NCI-H2171 treated with DMSO at 0.1 percent for 48 hours (cell line): ENCODE measurements around the gene PNN.
"Not testable (repeated sequence)": the region's sequence is repeated elsewhere in the genome, so short reads cannot be mapped to it uniquely, and the experiment has no call there.

Experiments
- DNase-seq: peaks from one replicate; lab custom pipeline; 2025; lab: John Stamatoyannopoulos, UW

The PNN gene

DNA sequence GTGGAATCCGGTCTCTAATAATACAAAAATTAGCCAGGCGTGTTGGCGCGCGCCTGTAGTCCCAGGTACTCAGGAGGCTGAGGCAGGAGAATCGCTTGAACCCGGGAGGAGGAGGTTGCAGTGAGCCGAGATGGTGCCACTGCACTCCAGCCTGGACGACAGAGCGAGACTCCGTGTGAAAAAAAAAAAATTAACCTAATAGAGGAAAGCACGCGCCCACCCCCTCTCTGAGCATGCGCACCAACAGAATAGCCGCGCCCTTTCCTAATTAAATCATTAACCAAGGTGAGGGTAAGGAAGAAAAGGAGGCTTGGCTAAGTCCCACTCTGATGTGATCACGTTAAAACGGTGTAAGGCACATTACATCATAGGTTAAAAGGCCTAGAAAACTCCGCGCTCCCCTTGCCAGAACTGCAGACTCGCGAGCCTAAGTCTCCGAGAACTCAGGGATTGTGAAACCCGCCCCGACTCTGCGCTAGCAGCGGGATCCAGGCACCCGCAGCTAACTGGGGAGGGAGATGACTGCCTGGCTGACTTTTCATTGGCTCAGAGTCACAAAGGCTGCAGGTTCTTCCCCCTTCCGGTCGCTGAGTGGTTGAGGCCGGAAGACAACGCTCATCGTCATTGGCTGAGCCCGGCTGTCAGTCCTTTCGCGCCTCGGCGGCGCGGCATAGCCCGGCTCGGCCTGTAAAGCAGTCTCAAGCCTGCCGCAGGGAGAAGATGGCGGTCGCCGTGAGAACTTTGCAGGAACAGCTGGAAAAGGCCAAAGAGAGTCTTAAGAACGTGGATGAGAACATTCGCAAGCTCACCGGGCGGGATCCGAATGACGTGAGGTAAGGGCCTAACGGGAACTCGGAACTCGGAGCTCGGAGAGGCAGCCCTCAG, at the start of gene PNN:
TSS of gene PNN (plus strand) at position 695 of the 885 bp plus-strand sequence. CDS start at position 721, 26 bp downstream.
- DNase-seq, result peak; percentile 100

DNA sequence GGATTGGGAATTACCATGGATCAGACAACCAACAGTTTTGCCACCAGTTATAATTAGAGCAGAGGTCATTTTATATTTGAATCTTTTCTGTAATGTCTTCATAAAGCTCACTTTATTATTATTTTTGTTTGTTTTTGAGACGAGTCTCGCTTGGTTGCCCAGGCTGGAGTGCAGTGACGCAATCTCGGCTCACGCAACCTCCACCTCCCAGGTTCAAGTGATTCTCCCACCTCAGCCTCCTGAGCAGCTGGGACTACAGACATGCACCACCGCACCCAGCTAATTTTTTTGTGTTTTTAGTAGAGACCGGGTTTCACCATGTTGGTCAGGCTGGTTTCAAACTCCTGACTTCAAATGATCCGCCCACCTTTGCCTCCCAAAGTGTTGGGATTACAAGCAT, 37.2 kb upstream of the PNN start:
- not testable (repeated sequence) for DNase-seq

DNA sequence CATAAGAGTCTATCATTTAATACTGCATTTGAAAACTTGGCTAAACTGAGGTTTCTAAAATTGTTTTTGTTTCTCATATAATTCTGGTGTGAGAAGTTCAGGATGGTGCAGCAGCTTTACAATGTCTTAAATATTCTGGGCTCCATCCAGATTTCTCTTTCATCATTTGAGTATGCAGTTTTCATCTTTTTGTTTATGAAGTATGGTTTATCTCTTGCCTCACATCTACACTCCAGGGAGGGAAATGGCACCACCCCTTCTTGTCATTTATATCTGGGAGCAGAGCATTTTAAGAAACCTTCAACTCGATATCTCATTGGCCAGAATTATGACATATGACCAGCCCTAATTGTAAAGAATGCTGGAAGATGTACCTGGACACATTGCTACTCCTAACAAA, 36.6 kb upstream of the PNN start:
- DNase-seq, result no peak

DNA sequence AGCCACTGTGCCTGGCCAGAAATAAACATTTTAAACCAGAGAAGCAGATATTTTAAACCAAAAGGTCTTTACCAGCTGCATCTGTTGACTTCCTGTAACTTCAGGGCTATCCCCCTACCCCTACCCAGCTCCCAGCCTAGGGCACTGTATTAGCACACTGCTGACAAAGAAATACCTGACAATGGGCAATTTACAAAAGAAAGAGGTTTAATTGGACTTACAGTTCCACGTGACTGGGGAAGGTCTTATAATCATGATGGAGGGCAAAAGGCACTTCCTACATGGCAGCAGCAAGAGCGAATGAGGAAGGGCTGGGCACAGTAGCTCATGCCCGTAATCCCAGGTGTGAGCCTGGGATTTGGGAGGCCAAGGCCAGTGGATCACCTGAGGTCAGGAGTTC, 34.9 kb upstream of the PNN start:
- DNase-seq, result no peak

DNA sequence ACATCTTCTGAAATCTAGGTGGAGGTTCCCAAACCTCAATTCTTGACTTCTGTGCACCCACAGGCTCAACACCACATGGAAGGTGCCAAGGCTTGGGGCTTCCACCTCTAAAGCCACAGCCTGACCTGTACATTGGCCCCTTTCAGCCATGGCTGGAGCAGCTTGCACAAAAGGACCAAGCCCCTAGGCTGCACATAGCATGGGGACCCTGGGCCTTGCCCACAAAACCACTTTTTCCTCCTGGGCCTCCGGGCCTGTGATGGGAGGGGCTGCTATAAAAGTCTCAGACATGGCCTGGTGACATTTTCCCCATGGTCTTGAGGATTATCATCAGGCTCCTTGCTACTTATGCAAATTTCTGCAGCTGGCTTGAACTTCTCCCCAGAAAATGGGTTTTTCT, 33.4 kb upstream of the PNN start:
- not testable (repeated sequence) for DNase-seq

DNA sequence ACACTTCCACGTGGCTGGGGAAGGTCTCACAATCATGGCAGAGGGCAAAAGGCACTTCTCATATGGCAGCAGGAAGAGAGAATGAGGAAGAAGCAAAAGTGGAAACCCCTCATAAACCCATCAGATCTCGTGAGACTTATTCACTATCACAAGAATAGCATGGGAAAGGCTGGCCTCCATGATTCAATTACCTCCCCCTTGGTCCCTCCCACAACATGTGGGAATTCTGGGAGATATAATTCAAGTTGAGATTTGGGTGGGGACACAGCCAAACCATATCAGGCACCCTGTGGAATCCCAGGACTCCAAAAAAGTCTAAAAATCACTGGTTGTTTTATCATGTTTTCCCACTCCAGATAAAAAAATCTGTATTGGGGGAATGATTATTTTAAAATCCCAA, 31.8 kb upstream of the PNN start:
- DNase-seq, result not testable (repeated sequence)

DNA sequence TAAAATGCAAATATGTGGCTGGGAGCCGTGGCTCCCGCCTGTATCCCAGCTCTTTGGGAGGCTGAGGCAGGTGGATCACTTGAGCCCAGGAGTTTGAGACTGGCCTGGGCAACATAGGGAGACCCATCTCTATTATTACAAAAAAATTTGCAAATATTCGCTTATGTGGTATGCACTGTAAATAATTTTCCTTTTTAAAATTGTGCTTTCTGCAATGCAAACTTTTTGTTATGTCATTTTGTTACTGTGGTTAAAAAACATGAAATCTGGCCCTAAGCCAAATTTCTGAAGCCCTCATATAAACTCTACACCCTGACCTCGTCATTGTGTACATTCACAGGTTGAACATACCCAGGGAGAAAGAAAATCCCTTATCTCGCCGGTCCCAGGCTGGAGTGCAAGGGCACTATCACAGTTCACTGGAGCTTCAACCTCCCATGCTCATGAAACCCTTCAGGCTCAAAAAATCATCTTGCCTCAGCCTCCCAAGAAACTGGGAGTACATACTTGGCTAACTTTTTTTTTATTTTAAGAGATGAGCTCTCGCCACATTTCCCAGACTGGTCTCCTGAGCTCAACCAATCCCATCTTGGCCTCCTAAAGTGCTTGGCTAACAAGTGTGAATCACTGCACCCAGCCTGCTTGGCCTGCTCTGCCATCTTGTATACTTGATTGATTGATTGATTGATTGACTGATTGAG, 29.6 kb upstream of the PNN start:
- no peak for DNase-seq

DNA sequence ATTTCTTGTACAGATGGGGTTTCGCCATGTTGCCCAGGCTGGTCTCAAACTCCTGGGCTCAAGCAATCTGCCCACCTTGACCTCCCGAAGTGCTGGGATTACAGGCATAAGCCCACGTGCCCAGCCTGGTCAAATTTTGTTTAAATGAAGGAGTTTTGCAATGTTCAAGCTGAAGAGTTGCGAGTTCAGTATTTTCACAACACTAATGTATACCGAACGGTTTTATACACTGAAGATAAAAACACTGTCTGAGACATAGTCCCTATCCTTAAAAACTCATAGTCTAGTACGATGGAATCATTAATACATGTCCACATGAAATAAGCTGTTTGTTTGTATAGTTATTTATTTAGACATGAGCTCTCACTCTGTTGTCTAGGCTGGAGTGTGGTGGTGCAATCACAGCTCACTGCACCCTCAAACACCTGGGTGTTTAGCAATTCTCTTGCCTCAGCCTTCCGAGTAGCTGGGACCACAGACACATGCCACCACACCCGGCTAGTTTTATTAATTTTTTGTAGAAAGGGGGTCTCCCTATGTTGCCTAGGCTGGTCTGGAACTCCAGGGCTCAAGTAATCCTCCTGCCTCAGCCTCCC, 20.4 kb upstream of the PNN start:
- no peak for DNase-seq

DNA sequence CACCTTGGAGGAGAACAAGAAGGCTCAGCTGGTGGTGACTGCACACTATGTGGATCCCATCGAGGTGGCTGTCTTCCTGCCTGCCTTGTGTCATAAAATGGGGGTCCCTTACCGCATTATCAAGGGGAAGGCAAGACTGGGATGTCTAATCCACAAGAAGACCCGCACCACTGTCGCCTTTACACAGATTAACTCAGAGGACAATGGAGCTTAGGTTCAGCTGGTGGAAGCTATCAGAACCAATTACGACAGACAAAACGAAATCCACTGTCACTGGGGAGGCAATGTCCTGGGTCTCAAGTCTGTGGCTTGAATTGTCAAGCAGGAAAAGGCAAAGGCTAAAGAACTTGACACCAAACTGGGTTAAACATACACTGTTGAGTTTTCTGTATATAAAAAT, 17.6 kb upstream of the PNN start:
- DNase-seq, result no peak

DNA sequence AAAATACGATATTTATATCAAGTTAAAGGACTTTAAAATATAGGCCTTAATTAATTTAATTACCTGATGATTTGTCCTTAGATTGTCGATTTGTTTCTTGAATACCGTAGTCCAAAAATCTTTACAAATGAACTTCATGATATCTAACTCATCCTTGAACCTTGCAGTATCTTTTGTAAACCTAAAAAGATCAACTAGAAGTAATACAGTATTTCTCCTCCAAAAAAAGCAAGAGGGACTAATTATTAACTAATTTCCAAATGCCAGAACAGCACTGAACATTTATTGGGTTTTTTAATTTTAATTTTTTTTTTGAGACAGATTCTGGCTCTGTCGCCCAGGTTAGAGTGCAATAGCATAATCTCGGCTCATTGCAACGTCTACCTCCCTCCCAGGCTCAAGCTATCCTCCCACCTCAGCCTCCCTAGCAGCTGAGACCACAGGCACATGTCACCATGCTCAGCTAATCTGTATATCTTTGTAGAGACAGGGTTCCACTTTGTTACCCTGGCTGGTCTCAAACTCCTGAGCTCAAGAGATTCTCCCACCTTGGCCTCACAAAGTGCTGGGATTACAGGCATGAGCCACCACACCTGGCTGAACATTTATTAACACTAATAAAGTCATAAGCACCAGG, 16.7 kb upstream of the PNN start:
- no peak for DNase-seq

DNA sequence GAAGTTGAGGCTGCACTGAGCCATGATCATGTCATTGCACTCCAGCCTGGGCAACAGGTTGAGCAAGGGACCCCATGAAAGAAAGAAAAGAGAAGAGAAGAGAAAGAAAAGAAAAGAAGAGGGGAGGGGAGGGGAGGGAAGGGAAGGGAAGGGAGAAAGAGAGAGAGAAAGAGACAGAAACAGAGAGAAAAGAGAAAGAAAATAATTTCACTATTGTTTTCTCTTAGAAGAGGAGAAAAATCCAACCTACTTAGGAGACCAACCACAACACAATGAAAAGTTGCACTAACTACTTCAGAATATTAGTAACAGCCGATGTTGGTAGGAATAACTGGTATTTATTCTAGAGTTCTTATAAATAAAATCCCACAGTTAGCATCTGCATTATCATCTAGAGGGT, 14.6 kb upstream of the PNN start:
- DNase-seq, result no peak

DNA sequence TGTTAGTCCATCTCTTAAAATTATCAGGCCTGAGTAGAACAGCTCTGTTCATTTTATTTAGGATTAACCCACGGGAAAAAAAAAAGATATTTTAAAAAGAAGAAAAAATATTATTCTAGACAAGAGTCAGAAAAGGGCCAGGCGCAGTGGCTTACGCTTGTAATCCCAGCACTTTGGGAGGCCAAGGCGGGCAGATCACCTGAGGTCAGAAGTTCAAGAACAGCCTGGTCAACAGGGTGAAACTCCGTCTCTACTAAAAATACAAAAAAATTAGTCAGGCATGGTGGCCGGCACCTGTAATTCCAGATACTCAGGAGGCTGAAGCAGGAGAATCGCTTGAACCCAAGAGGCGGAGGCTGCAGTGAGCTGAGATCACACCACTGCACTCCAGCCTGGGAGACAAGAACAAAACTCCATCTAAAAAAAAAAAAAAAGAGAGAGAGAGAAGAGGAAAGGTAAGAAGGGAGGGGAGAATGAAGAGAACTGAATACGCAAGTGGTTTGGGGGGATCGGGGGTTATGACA, 7.2 kb upstream of the PNN start:
- not testable (repeated sequence) for DNase-seq

DNA sequence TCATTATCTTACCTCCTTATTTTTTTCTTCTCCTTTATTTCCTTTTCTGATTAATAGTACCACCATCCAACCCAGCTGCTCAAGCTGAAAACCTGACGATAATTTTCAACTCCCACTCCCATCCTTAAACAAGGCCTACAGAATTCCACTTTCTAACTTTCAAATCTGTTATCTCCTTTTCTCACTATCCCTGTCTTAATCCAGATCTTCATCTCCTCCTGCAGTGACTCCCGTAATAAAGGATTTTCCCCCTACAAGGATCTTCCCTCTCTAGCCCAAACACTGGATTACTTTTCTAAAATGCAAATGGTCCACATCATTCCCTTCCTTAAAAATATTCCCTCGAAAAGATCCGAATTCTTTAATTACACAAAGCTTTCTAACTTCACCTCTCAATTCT, 6.5 kb upstream of the PNN start:
- no peak for DNase-seq

DNA sequence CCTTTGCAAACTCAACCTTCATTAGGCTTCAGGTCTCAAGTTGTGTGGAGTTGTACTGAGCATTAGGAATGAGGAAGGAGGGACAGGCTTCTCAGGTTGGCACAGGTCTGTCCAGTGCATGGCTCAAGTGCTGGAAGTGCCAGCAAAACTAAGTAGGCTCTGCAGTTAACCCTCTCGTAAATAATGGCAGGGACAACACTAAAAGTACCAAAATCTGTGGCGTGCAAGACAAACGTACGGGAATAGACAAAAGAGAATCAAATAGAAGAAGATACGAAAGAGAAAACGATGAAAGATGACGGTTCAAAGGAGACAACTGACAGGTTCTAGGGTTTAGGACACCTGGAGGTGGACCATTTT, 5.5 kb upstream of the PNN start:
- no peak for DNase-seq

DNA sequence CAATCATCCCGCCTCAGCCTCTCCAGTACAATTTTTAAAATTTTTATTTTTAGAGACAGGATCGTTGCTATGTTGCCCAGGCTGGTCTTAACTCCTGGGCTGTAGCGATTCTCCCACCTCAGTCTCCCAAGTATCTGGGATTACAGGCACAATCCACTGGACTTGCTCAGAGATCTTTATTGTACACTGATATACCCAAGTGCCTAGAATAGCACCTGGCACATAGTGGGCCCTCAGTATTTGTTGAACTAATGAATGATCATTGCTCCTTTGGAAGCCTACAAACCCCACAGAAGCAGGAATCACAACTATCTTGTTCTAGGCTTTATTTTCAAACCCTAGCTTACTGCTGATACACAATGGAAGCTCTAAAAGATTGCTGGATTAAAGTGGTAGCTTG, 1.9 kb upstream of the PNN start:
- DNase-seq, result no peak

DNA sequence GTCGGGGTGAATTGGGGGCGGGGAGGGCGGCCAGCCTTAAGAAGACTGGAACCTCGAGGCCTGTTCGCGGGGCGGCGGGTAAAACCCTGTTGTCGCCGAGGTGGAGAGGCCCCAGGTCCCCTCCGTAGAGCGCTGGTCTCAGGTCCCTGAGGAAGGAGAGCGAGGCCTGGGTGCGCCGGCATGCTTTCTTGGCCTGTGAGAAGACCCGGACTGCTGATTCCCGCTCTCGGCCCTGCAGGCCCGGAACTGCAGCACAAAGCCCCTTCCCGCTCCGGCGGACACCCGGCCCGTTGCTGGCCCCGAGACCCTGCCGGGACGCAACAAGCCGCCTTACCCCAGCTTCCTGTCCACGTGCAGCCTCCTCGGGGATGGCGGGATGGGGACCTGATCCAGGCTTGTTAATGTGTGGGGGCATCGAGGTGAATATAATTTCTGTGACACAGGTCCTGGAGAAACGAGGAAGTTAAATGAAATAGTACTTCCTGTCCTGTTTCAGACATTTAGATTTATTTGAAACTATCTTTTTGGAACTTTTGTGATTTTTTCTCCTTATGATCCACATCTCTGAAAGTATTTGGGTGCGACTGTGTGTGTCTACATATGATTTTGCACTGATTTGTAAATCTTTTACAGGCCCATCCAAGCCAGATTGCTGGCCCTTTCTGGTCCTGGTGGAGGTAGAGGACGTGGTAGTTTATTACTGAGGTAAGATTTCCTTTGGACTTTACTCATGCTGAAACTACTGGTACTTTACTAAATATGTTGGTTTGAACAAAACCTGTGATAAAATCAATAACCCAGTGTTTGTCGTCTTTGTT, 600 bp downstream of the PNN start:
- DNase-seq, result peak; percentile 57

DNA sequence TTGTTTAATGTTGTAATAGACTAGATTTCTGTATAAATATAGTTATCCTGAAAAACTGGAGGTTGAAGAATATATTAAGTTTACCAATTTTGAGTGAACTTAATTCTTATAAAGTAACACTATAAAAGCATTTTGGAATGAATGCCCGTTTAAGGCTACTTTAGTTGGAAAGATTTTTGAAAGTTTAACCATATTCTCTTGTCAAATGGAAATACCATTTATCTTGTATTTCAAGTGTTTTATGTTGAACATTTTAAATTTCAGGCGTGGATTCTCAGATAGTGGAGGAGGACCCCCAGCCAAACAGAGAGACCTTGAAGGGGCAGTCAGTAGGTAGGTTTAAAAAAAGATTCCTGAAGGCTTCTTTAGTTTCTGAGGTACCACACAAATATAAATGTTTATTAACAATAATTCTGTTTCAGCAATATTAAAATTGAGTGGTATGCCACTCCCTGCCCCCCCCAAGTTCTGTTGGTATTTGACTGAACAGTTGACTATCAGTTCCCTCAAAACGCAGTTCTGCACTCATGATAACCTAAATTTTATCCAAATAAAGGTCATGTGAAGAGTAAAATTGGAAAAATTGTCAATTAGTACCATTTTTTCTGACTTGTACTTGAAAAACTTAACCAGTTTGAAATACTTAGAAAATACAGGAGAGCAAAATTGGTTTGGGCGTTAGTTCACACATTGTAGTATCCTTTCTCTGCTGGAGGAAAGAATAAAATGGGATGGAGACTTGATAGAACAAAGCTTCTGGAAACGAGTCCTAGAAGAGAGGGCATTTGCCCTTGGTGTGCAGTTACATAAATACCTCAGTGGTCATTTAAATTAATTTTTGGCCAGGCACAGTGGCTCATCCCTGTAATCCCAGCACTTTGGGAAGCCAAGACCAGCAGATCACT, 1.5 kb downstream of the PNN start:
- DNase-seq, result no peak

DNA sequence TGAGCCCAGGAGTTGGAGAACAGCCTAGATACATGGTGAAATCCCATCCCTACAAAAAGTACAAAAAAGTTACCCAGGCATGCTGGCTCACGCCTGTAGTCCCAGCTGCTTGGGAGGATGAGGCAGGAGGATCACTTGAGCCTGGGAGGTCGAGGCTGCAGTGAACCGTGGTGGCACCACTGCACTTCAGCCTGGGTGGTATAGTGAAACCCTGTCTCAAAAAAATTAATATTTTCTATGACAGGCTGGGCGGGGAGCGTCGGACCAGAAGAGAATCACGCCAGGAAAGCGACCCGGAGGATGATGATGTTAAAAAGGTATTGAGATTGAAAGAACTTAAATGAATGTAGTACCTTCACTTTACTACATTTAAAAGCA, 2.1 kb downstream of the PNN start:
- DNase-seq, result no peak

DNA sequence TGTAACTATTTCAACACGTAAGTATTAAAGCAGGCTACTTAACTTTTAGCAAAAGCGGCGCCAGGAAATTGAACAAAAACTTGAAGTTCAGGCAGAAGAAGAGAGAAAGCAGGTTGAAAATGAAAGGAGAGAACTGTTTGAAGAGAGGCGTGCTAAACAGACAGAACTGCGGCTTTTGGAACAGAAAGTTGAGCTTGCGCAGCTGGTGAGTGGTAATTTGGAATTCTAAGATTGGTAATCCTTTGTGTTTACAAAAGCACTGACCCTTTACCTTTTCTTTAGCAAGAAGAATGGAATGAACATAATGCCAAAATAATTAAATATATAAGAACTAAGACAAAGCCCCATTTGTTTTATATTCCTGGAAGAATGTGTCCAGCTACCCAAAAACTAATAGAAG, 4.0 kb downstream of the PNN start:
- DNase-seq, result no peak

DNA sequence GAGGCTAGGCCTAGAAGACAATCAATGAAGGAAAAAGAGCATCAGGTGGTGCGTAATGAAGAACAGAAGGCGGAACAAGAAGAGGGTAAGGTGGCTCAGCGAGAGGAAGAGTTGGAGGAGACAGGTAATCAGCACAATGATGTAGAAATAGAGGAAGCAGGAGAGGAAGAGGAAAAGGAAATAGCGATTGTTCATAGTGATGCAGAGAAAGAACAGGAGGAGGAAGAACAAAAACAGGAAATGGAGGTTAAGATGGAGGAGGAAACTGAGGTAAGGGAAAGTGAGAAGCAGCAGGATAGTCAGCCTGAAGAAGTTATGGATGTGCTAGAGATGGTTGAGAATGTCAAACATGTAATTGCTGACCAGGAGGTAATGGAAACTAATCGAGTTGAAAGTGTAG, 5.5 kb downstream of the PNN start:
- DNase-seq, result no peak
